Measurements from ENCODE around the gene EDEM1.
"Not testable (repeated sequence)": the region's sequence is repeated elsewhere in the genome, so short reads cannot be mapped to it uniquely, and the experiment has no call there.

Gene EDEM1

DNA sequence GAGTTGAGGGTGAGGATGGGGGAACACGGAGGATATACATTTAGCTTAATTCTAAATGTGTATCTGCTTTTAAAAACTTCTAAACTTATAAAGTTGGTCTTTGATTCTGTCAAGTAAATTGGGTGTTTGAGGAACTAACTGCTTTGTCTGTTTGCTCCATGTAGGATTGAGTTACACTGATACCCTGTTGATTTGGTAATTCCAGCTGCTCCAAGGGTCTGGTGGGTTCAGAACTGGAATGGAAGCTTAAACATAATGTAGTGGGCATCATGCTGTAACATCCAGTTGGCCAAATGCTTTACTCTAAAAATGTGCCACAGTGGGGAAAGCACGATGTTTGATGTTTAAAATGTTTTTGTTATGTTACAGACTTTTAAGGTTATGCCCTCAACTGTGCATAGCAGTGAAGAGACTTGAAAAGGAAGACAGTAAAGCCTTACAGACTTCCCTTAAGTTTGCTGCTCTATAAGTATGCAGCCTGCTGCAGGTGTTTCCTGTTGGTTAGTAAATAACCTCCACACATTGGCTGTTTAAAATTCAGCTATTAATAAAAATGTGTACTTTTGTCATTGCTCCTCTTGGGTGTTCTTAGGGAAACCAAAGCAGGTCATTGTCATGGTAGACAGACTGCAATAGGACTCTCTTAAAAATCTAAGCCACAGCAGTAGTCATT is 5.9 kb upstream of the EDEM1 start:
- no peak for DNase-seq

DNA sequence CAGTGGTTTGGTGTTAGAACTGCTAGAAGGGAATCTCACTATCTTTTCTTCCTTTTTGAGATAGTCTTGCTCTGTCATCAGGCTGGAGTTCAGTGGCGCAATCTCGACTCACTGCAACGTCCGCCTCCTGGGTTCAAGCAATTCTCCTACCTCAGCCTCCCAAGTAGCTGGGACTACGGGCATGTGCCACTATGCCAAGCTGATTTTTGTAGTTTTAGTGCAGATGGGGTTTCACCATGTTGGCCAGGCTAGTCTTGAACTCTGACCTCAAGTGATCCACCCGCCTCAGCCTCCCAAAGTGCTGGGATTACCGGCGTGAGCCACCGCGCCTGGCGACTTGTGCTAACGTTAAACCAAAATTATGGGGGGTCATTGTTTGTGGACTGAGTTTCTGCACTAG is 3.8 kb upstream of the EDEM1 start:
- DNase-seq, result not testable (repeated sequence)

DNA sequence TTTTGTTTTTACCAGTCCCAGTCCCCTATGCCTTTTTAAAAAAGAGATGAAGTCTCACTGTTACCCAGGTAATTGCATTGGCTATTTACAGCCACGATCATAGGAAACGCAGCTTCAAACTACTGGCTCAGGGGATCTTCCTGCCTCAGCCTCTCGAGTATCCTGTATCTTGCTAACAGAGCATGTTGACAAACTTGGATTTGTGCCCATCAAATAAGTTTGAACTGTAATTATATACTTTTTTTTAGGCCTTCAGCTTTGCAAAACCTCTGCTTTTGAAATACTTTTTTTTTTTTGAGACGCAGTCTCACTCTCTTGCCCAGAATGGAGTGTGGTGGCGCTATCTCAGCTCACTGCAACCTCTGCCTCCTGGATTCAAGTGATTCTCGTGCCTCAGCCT is 3.0 kb upstream of the EDEM1 start:
- DNase-seq, result no peak

DNA sequence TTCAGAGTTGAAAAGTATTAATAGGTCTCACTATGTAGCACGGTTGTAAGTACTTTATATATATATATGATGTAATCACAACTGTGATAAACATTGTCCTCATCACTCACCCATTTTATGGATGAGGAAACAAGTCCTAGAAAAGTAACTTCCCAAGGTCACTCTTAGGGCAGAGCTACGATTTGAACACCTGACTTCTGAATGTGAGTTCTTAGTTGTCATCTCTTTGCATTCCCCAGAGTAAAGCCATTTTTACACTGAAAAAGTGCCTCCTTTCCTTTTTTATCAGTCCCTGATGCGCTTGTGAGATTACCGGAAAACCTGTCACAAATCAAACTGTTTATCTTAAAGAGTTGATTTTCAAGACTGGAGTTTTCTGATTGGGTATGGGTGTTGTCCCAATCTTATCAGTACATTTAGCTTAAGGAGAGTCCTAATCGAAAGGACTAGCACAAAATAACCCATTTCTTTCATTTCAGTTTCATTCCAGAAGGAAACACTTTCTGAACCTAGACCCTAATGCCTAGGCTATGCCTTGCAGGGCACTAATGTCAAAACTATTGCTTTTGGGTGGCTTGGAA is 2.3 kb upstream of the EDEM1 start:
- peak; percentile 32 for DNase-seq

DNA sequence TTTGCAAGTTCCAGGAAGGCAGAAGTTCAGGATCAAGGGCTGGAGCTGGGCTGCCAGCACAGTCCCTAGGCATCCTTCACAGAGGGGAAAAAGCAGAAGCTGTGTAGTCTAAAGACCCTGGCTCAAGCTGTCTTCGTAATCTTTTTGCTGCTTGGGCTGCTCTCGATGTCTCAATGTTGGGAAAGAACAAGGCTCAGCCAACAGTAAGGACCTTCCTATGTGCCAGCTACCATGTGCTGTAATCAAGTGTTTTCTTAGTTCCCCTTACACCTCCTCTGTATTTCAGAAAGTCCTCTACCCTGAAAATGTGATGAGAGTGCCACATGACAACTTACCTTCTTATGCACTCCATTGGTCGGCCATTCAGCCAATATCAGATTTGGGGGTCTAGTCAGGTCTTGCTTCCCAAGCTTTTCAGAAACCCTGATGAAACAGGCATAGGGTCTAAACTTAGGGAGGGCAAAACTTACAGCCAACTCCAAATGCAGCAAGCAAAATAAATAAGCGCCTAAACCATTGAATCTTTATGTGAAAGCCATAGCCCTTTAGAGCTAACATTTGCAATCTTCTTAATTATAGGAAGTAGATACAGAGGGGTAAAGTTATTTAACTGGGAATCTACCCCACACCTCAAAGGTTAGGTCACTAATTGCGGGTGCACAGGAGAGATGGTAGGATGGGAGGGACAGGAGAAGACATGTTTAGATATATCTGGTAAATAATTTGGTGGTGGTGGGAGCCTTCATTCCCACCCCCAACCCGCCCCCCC is 1.2 kb upstream of the EDEM1 start:
- DNase-seq, result peak; percentile 31

DNA sequence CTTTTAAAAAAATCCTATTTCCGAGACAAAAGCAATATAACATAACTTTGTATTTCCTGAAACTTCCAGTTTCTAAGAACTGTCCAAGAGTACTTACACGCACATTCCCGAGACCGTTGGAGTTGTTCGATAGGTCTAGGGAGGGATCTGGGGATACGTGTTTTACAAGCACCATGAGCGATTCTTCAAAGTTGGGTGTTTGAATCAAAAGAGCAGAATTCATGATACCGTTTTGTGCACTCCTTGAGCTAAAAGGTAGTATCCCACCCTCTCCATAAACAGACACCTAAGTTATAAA is 700 bp upstream of the EDEM1 start:
- peak; percentile 55 for DNase-seq

- DNase-seq, result peak; percentile 31
Measured at GRCh38 chr3:5187920-5188418, 462 bp downstream of the EDEM1 start.

- peak; percentile 65 for DNase-seq
Measured at GRCh38 chr3:5188419-5189221, 1.1 kb downstream of the EDEM1 start.

DNA sequence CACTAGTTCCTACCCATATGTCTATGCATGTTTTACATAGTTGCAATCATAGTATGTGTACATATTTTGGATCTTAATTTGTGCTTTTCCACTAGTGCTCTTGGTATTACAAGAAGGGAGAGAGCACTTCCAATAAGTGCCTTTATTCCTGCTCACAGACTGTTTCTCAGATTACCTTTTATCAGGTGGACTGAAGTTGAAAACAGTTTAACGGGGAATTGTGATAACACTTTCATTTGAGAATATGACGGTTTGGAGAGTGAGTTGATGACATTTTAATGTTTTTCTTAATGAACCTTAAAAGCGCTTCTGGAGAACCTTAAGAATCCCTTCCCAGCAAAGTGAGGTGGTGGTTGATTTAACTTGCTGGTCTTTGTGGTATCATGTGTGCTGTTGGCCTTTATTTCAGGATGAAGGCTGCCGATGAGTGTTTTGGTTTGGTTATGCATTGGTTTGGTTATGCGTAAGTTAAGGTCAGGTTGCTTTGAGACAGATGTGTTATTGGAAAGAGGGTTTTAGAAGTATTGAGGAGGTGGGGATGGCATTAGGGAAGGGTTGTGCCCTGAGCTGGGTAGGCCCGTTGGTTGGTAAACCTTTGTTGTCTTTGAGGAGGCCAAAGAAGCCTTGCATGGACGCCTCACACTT is 2.8 kb downstream of the EDEM1 start:
- DNase-seq, result no peak

DNA sequence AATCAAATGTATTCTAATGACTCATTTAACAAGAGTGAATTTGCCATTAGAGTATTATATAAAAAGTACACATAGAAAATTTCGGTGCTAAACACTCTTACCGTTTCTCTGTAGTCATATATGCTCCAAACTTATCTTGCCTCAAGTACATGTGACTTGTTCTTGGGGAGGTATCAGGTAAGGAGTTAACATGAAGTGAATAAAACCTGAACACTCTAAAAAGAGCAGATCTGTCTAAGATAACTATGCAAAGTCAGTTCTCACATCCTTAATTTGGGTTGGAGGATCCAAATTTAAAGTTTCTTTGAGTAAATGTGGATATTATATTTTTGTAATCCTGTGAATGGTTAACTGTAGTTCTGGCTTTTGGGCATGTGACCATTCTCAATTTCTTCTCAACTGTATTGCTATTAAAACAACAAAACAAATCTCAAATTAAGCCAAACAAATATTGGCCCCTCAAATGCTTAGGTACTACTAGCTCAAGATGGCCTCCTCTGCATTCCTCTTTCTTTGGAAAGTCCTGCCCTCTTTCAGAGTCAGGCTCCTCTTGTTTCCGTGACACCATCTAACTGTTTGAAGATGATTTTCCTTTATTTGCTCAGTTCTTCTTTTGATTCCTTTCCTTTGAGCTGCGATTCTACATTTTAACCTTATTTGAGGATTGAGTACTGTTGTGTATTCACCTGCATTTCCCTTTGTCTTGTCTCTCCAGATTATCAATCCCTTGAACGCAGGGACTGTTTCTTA is 4.2 kb downstream of the EDEM1 start:
- DNase-seq, result no peak

DNA sequence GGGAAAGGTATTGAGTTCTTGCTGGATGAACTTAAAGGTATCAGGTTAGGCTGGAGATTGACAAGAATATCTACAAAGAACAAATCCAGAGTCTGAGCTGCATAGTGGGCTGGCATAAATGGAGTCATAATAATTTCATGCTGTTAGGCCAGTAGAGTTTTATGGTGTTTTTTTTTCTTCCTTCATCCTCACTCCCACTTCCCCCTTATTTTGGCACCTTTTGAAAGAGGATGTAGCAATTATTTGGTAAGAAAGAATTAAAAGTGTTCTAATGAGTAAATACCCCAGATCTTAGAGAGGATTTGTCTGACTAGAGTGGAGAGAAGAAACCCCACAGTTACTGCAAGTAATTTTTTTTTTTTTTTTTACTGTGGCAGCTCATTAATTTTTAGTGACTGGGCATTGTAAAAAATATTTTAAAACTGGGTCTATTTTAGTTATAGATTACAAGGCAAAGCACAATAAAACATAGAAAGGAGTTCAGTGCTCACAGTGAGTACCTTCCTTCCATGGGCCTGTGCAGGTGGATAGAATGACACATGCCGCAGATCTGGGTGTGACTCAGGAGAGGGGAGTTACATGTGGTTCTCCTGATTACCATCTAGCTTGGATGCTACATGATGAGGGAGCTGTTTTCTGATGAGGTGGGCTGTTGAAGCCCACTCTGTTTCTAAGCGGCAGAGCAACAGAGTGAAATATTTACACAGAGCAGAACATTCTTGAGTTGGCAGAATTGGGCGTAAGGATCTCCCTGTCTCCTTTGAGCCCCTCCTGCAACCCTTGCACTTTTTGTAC is 5.3 kb downstream of the EDEM1 start:
- no peak for DNase-seq

DNA sequence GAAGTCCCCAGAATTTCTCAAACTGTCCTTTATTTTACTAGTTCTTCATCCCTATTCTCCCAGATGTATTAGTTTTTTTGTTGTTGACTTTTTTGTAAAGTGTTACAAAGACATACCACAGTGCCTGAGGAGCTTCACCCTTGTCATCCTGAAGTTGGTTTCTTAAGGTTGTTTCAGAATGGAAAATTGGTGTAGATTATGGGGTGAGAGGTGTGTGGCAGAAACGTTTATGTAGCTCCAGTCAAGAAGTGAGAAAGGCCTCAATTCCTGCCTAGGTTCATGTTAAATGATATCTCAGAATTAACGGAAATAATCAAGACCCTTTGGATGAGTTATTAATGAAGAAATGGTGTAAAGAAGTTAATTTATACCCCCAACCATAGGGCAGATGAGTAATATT is 6.8 kb downstream of the EDEM1 start:
- no peak for DNase-seq

DNA sequence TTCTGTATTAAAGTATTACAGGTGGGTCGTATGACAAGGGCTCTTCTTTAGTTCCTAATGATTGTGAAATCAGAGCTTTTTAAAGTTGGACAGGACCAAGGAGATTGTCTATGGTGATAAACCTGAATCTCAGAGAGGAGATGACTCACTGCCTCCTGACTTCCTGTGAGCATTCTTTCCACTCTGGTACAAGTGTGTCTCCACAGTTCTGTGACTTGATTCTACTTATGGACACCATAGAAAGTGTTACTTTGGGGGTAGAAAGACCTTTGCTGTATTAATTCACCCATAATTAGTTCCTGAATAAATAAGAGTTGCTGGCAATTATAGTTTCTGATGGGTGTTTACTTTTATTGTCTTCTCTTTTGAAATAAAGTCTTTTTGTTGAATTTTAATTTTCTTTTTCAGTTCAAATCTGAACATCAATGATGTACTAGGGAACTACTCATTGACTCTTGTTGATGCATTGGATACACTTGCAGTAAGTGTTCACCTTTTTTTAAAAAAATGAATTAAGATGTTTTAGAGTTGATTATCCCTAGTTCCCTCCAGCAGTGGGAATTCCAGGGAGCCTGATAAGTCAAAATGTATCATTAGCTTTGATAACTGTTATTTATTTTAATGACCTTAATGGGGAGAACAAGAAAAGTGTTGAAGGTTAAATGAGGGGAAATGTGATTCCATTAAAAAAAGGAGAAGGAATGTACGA is 7.4 kb downstream of the EDEM1 start:
- peak; percentile 45 for DNase-seq

GRCh38 chr3:5195605-5196004 is 8.1 kb downstream of the EDEM1 start:
- DNase-seq, result peak; percentile 47

DNA sequence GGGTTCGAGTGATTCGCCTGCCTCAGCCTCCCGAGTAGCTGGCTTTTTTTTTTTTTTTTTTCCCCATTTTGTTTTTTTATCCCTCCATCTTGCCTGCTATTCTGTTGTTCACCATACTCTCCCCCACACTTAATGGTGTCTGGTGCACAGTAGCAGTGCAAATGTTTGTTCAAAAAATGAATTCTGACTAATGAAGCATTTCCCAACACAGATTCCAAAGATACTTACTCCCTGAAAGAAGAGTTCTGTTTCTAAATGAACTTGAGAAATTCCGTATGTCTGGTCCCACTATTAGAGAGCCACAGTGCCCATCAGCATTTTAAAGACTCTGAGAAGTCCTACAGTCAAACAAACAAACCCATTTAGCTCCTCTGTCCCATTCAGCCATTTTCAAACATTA is 9.5 kb downstream of the EDEM1 start:
- DNase-seq, result no peak

DNA sequence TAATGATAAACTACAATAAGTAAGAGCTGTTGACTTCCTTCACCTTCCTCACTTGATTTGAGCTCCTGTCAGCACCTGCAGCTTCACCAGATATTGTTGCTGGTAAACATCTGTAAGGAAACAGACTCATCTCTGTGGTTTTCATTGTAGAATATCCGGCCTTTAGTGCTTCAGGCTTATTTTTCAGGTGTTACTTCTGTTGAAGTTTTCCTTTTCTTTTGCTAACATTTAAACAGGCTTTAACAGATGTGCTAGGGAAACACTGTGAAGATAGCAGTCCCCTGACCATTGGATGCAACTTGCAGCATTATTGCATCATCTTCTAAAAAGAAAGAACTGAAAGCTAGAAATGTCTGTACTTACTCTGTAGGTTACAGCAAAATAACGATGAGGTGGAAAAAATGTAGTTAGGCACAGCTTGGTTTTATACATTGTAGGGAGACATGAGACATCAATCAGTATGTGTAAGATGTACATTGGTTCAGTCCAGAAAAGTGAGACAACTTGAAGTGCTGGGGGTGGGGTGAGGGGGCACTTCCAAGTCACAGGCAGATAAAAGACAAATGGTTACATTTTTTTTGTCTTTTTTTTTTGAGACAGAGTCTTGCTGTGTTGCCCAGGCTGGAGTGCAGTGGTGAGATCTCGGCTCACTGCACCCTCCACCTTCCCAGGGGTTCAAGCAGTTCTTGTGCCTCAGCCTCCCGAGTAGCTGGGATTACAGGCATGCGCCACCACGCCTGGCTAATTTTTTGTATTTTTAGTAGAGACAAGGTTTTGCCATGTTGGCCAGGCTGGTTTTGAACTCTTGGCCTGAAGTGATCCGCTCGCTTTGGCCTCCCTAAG is 10.2 kb downstream of the EDEM1 start:
- DNase-seq, result peak; percentile 56

GRCh38 chr3:5198313-5198677 is 10.8 kb downstream of the EDEM1 start:
- DNase-seq, result no peak

DNA sequence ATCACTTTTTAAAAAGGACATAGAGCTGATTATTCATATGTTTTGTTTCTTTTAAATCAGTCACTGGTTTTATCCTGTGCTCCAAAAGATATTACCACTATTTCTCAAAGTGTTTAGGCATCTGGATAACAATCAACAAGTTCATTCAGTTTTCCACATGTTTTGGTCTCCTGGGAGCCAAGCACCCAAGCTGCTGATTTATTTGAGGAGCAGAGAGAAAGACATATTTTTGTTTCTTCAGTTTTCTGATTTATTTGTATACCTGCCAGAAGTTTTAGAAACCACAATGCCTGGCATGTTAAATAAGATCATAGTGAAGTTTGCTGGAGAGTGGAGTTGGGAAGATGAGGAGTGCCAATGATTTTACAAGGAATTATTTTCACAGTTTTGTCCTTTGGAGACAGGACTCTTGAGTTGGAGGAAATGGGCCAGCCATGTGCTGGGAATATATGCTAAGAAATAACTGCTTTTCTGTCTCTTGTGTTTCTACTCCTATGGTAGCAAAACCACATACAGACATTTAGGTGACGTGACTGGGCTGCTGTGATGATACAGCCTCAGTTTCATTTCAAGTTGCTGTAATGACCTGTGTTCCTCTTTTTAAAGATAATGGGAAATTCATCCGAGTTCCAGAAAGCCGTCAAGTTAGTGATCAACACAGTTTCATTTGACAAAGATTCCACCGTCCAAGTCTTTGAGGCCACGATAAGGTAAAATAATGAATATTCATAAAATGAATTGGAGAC is 11.7 kb downstream of the EDEM1 start:
- DNase-seq, result no peak

DNA sequence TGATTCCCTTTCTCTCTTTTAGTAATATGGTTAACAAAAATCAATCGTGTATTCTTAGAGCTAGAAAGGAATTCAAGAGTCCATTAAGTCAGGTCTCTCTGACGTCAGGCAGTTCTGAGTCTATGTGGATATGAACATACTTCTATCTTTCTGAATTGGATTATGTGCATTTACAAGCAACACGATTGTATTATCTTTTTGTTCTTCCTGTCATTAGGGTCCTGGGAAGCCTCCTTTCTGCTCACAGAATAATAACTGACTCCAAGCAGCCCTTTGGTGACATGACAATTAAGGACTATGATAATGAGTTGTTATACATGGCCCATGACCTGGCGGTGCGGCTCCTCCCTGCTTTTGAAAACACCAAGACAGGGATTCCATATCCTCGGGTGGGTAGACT is 14.0 kb downstream of the EDEM1 start:
- no peak for DNase-seq

All from hematopoietic multipotent progenitor cell treated with erythropoietin and hydrocortisone succinate and interleukin-3 and kit ligand, for 8 days (in vitro differentiated cells).